ENCODE measurements around the gene LY6G5C. TPM values are rescaled to one million over a fixed set of nuclear protein-coding genes. Genes with fewer than 3 reads are reported as not detected.
A peak's percentile ranks its signal among the peaks of the same experiment; 100 is the strongest.

Gene LY6G5C
- total and polyA plus RNA-seq, 2 donors (not counting 1 experiment from before 2014, with no cell fraction given) = 0.76 to 3.4 TPM

DNA sequence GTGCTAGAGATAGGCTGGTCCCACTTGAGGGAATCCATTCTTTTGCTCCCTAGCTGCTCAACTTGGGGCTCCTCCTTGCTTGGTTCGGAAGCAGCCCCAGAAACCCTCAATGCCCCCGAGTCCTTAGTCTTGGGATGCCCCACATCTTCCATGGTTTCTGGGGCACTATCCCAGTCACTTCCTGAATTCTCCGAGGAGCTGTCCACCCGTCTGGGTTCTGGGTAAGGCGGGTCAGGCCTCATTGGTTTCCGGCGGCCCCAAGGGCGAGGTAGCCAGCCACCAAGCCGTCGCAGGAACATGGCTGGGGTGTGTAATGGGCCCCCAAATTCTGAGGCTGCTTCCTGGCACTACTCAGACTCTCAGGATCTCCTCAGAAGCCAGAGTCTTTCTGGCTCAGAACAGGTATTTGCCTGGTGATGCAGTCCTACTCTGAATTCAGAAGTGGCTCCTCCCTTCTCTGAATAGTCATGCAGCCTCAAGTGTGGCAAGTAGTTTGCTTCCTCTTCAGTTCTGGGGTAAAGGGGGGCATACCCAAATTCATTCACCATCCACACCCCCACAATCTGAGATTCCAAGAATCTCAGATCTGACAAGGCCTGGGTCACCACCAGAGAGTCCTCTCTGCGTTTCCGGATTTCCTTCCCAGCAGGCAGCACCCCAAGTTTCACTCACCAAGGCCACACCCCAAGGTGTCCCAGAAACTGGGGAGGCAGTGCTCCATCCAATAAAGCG, 21.1 kb downstream of the LY6G5C start:
- Histone ChIP-seq H3K9ac (ENCODE audit: low read length) (peak overlapping the region; percentile 87), H3K27ac (ENCODE audit: low read length in 2 of 2) (peak overlapping the region; percentile 50 to 77), H3K27me3 (replicated peaks in 1 of 4; ENCODE audit: control extremely low read depth in 1 of 4, control insufficient read depth in 3 of 4, insufficient read depth in 4 of 4, low read length in 3 of 4) (no peaks in the 10 kb centered on the region), H3K36me3 (replicated peaks in 1 of 2; ENCODE audit: control extremely low read depth in 1 of 2, control insufficient read depth in 1 of 2, extremely low read depth in 1 of 2, insufficient read depth in 2 of 2, low read length in 1 of 2) (peaks cover 0 to 45% of the 10 kb centered on the region in 2 experiments), H3K79me2 (ENCODE audit: control insufficient read depth, insufficient read depth, low read length) (peaks cover 96% of the 10 kb centered on the region), H4K20me1 (ENCODE audit: control insufficient read depth, insufficient read depth, low read length, poor library complexity, severe bottlenecking) (peaks cover 24% of the 10 kb centered on the region), H3K4me1 (ENCODE audit: control insufficient read depth in 2 of 2, insufficient read depth in 2 of 2, low read length in 2 of 2) (peaks cover 43 to 62% of the 10 kb centered on the region in 2 donors), H3K9me3 (ENCODE audit: control extremely low read depth in 1 of 3, control insufficient read depth in 2 of 3, insufficient read depth in 1 of 3, low read length in 2 of 3) (no peaks in the 10 kb centered on the region), H3K4me3 (ENCODE audit: control extremely low read depth in 1 of 5, extremely low read depth in 1 of 5, insufficient read depth in 1 of 5, low read depth in 2 of 5, low read length in 4 of 5) (peak overlapping the region; percentile 63 to 98 (median 86)), H2AFZ (ENCODE audit: insufficient read depth, low read depth, low read length, poor library complexity, severe bottlenecking) (peak overlapping the region; percentile 69), H3K4me2 (replicated peaks; ENCODE audit: low read depth, low read length, poor library complexity, severe bottlenecking) (peak overlapping the region; percentile 88)
- POLR2A ChIA-PET = interaction anchor here (0.6 to 5.9 kb wide), 6 partner anchors 7 to 1045 kb away, joined by 3 to 57 read pairs (median 4); partner anchors contain the start of genes BAG6, EHMT2 and PRRC2A
- H3K27me3 Mint-ChIP-seq = no peaks in the 10 kb centered on the region
- 41% methylated on average over 12 of the region's 13 CpGs for WGBS (ENCODE audit: insufficient coverage)
- intact Hi-C loops (cut with micrococcal nuclease) = loop anchor here (1.0 to 10.0 kb wide), 3 partner anchors 8 to 1445 kb away; partner anchors contain the start of genes BAG6 and TRIM26
- no peak for TF ChIP-seq EZH2 (IDR thresholded peaks at IDR 0.05; ENCODE audit: borderline replicate concordance, insufficient read depth, low read depth, low read length, poor library complexity, severe bottlenecking)
- TF ChIP-seq, protein P1, sequence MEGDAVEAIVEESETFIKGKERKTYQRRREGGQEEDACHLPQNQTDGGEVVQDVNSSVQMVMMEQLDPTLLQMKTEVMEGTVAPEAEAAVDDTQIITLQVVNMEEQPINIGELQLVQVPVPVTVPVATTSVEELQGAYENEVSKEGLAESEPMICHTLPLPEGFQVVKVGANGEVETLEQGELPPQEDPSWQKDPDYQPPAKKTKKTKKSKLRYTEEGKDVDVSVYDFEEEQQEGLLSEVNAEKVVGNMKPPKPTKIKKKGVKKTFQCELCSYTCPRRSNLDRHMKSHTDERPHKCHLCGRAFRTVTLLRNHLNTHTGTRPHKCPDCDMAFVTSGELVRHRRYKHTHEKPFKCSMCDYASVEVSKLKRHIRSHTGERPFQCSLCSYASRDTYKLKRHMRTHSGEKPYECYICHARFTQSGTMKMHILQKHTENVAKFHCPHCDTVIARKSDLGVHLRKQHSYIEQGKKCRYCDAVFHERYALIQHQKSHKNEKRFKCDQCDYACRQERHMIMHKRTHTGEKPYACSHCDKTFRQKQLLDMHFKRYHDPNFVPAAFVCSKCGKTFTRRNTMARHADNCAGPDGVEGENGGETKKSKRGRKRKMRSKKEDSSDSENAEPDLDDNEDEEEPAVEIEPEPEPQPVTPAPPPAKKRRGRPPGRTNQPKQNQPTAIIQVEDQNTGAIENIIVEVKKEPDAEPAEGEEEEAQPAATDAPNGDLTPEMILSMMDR (IDR thresholded peaks at IDR 0.05) = no peak
- DNase-seq (peak; percentile 69), ATAC-seq (ENCODE audit: low read depth) (peak; percentile 37)
- peak overlapping the region; percentile 94 for H3K4me3 Mint-ChIP-seq
- peak overlapping the region; percentile 89 for H3K27ac Mint-ChIP-seq
- CTCF ChIA-PET = interaction anchor here (1.0 to 2.4 kb wide), 4 partner anchors 8 to 113 kb away, joined by 3 to 10 read pairs (median 6); partner anchors contain the start of gene NFKBIL1
- peaks cover 69% of the 10 kb centered on the region for H3K4me1 Mint-ChIP-seq
- no peaks in the 10 kb centered on the region for H3K9me3 Mint-ChIP-seq (ENCODE audit: insufficient read depth)

Measured in B cell (primary cell).